H1 (cell line): Measurements from ENCODE around the gene RTKN. TPM values are rescaled to one million over a fixed set of nuclear protein-coding genes. Genes with fewer than 3 reads are reported as not detected.

Experiments used
- CTCF ChIA-PET: fragments of 300-600 bp; sonication (Branson Sonifier 250); formaldehyde crosslinking; loops from one replicate; lab custom pipeline; 2021; ENCODE audit not compliant: partially characterized antibody; lab: Charles Lee
- POLR2A ChIA-PET: fragments of 300-600 bp; sonication (Branson Sonifier 250); formaldehyde crosslinking; loops from one replicate; lab custom pipeline; 2021; ENCODE audit warnings: inconsistent platforms; ENCODE audit not compliant: partially characterized antibody; lab: Charles Lee
- DNase-seq, 2 experiments: peaks; one replicate each; pipeline versions ENCODE4 v3.0.0 to v3.0.0-alpha.2; 2010 to 2022; ENCODE audit warnings: low spot score in 2 of 2, low read depth in 1 of 2, mixed read lengths in 1 of 2
- FAIRE-seq: peaks from 2 replicates; lab custom pipeline; 2011; peaks lifted over from hg19 to GRCh38; lab: Jason Lieb, UNC
- H2AFZ ChIP-seq: 2 replicates; pipeline ENCODE4 v1.8.1; 2012; ENCODE audit warnings: low read length, inconsistent platforms
- H2AK5ac ChIP-seq: 2 replicates; pipeline ENCODE4 v1.6.1; 2013; ENCODE audit warnings: low read depth, low read length
- H2BK120ac ChIP-seq: replicated peaks from 2 replicates; pipeline ENCODE3; 2013; ENCODE audit warnings: low read depth, low read length, inconsistent platforms
- H2BK12ac ChIP-seq: 2 replicates; pipeline ENCODE4 v1.6.1; 2013; ENCODE audit warnings: low read depth, low read length
- H2BK15ac ChIP-seq: 2 replicates; pipeline ENCODE4 v1.6.1; 2013; ENCODE audit warnings: low read length
- H2BK20ac ChIP-seq: 2 replicates; pipeline ENCODE4 v1.6.1; 2013; ENCODE audit warnings: low read length
- H2BK5ac ChIP-seq: 2 replicates; pipeline ENCODE4 v1.6.1; 2013; ENCODE audit warnings: low read depth, low read length
- H3K14ac ChIP-seq: 2 replicates; pipeline ENCODE4 v1.6.1; 2013; ENCODE audit warnings: inconsistent platforms; ENCODE audit not compliant: insufficient read length
- H3K18ac ChIP-seq: 2 replicates; pipeline ENCODE4 v1.6.1; 2013; ENCODE audit warnings: low read length; ENCODE audit errors: extremely low read depth
- H3K23ac ChIP-seq: 2 replicates; pipeline ENCODE4 v1.6.1; 2013; ENCODE audit warnings: inconsistent platforms; ENCODE audit not compliant: insufficient read length
- H3K23me2 ChIP-seq: 2 replicates; pipeline ENCODE4 v1.6.1; 2013; ENCODE audit warnings: low read depth, low read length
- H3K27ac ChIP-seq: 2 replicates; pipeline ENCODE4 v1.6.1; 2011; ENCODE audit warnings: low read depth, low read length, inconsistent platforms
- H3K27me3 ChIP-seq, 4 experiments: replicated peaks in 1 of 4; 1 replicate in 1 of 4; 2 replicates in 3 of 4; pipeline versions ENCODE4 v1.6.1 to v1.8.1; 2011 to 2013; ENCODE audit warnings: low read length in 3 of 4, mild to moderate bottlenecking in 3 of 4, inconsistent platforms in 2 of 4, mixed read lengths in 2 of 4, moderate library complexity in 1 of 4; ENCODE audit not compliant: control insufficient read depth in 3 of 4, insufficient read depth in 3 of 4; ENCODE audit errors: extremely low read depth in 1 of 4
- H3K36me3 ChIP-seq, 4 experiments: 2 replicates each; pipeline versions ENCODE4 v1.6.1 to v1.8.1; 2011 to 2013; ENCODE audit warnings: mild to moderate bottlenecking in 4 of 4, low read length in 3 of 4, moderate library complexity in 2 of 4, control low read depth in 1 of 4, inconsistent platforms in 1 of 4; ENCODE audit not compliant: insufficient read depth in 4 of 4, control insufficient read depth in 2 of 4
- H3K4ac ChIP-seq: replicated peaks from 2 replicates; pipeline ENCODE3; 2013; ENCODE audit warnings: low read length, low read depth, mixed read lengths, inconsistent platforms; ENCODE audit not compliant: insufficient read length
- H3K4me1 ChIP-seq, 4 experiments: replicated peaks in 1 of 4; 1 replicate in 1 of 4; 2 replicates in 3 of 4; pipeline versions ENCODE4 v1.6.1 to v1.8.1; 2011 to 2013; ENCODE audit warnings: low read length in 3 of 4, inconsistent platforms in 2 of 4, mixed read lengths in 1 of 4; ENCODE audit not compliant: insufficient read depth in 4 of 4, control insufficient read depth in 3 of 4
- H3K4me2 ChIP-seq, 2 experiments: 2 replicates each; pipeline versions ENCODE4 v1.6.1 to v1.8.1; 2011 to 2013; ENCODE audit warnings: low read depth in 2 of 2, low read length in 2 of 2, control low read depth in 1 of 2, inconsistent platforms in 1 of 2, mild to moderate bottlenecking in 1 of 2; ENCODE audit not compliant: insufficient read depth in 1 of 2
- H3K4me3 ChIP-seq, 4 experiments: fragments of 200-600, 300-600 bp in 1 of 4; sonication (generic), shearing (Covaris generic), sonication (Bioruptor Twin) in 1 of 4; 2 replicates each; pipeline versions ENCODE4 v1.5.1 to v1.8.1; 2011 to 2016; ENCODE audit warnings: low read length in 4 of 4, low read depth in 3 of 4, control low read depth in 2 of 4, inconsistent platforms in 2 of 4, mild to moderate bottlenecking in 2 of 4, mixed read lengths in 1 of 4, moderate library complexity in 1 of 4; ENCODE audit not compliant: insufficient read depth in 2 of 4; ENCODE audit errors: extremely low read depth in 1 of 4
- H3K56ac ChIP-seq: replicated peaks from 2 replicates; pipeline ENCODE3; 2013; ENCODE audit warnings: low read depth, mild to moderate bottlenecking, mixed read lengths, low read length, inconsistent platforms; ENCODE audit not compliant: insufficient read length
- H3K79me1 ChIP-seq: 2 replicates; pipeline ENCODE4 v1.6.1; 2013; ENCODE audit warnings: low read depth, low read length, control low read depth
- H3K79me2 ChIP-seq, 2 experiments: 2 replicates each; pipeline versions ENCODE4 v1.6.1 to v1.8.1; 2012 to 2013; ENCODE audit warnings: low read length in 2 of 2, mild to moderate bottlenecking in 2 of 2, inconsistent platforms in 1 of 2; ENCODE audit not compliant: insufficient read depth in 2 of 2, control insufficient read depth in 1 of 2
- H3K9ac ChIP-seq, 4 experiments: replicated peaks in 1 of 4; 1 replicate in 1 of 4; 2 replicates in 3 of 4; pipeline versions ENCODE4 v1.6.1 to v1.8.1; 2011 to 2013; ENCODE audit warnings: low read depth in 3 of 4, low read length in 3 of 4, control low read depth in 2 of 4, mild to moderate bottlenecking in 2 of 4, moderate library complexity in 2 of 4, inconsistent platforms in 1 of 4; ENCODE audit errors: extremely low read depth in 1 of 4
- H3K9me3 ChIP-seq, 2 experiments: 2 replicates each; pipeline versions ENCODE4 v1.6.1 to v1.8.1; 2012 to 2013; ENCODE audit warnings: mild to moderate bottlenecking in 2 of 2, moderate library complexity in 2 of 2, control low read depth in 1 of 2, inconsistent platforms in 1 of 2, low read depth in 1 of 2, low read length in 1 of 2, mixed read lengths in 1 of 2; ENCODE audit not compliant: insufficient read depth in 2 of 2
- H4K20me1 ChIP-seq, 2 experiments: replicated peaks in 1 of 2; 2 replicates each; pipeline versions ENCODE3 to v1.8.1; 2011 to 2013; ENCODE audit warnings: inconsistent platforms in 2 of 2, low read length in 2 of 2, mild to moderate bottlenecking in 1 of 2; ENCODE audit not compliant: insufficient read depth in 2 of 2, control insufficient read depth in 1 of 2
- H4K5ac ChIP-seq: 2 replicates; pipeline ENCODE4 v1.6.1; 2013; ENCODE audit warnings: low read length, low read depth, mixed read lengths, inconsistent platforms; ENCODE audit not compliant: insufficient read length
- H4K8ac ChIP-seq: 2 replicates; pipeline ENCODE4 v1.8.0; 2013; ENCODE audit warnings: mild to moderate bottlenecking, moderate library complexity, low read length, inconsistent platforms; ENCODE audit not compliant: insufficient read depth; ENCODE audit errors: extremely low read depth
- H4K91ac ChIP-seq: replicated peaks from 2 replicates; pipeline ENCODE3; 2013; ENCODE audit warnings: low read length, mixed read lengths, inconsistent platforms; ENCODE audit not compliant: insufficient read length
- BCL11A ChIP-seq, 2 experiments: IDR thresholded peaks; one replicate each; pipeline ENCODE4 v1.6.1; 2011; ENCODE audit warnings: low read depth in 2 of 2, low read length in 2 of 2, mild to moderate bottlenecking in 2 of 2
- CBX8 ChIP-seq: fragments of 300-800, 300-1000 bp; sonication (generic); IDR thresholded peaks from 2 replicates; pipeline ENCODE4 v1.7.1; 2016; ENCODE audit warnings: low read depth, low read length, borderline replicate concordance
- CHD2 ChIP-seq: IDR thresholded peaks from 2 replicates; pipeline ENCODE4 v1.6.1; 2012; ENCODE audit warnings: low read length, improper control_type of control experiment
- CREB1 ChIP-seq: IDR thresholded peaks from 2 replicates; pipeline ENCODE4 v1.6.1; 2012; ENCODE audit warnings: inconsistent platforms
- JUND ChIP-seq: IDR thresholded peaks from 2 replicates; pipeline ENCODE4 v1.6.1; 2011; ENCODE audit warnings: mild to moderate bottlenecking, improper control_type of control experiment, low read length
- NANOG ChIP-seq: IDR thresholded peaks from 2 replicates; pipeline ENCODE4 v1.6.1; 2011; ENCODE audit warnings: low read length, low read depth, mild to moderate bottlenecking, inconsistent platforms; ENCODE audit not compliant: insufficient read depth, poor library complexity, severe bottlenecking
- NRF1 ChIP-seq: IDR thresholded peaks from 2 replicates; pipeline ENCODE4 v1.6.1; 2011; ENCODE audit warnings: mild to moderate bottlenecking, low read depth, low read length, improper control_type of control experiment
- RBBP5 ChIP-seq: IDR thresholded peaks from 2 replicates; pipeline ENCODE4 v1.7.1; 2012; ENCODE audit warnings: low read depth, mild to moderate bottlenecking, inconsistent platforms, low read length, moderate library complexity, borderline replicate concordance
- RXRA ChIP-seq: IDR thresholded peaks from 2 replicates; pipeline ENCODE4 v1.6.1; 2011; ENCODE audit warnings: low read depth, mild to moderate bottlenecking, low read length, moderate library complexity; ENCODE audit not compliant: insufficient read depth
- SIN3A ChIP-seq, 2 experiments: IDR thresholded peaks in 1 of 2; conservative IDR thresholded peaks in 1 of 2; 2 replicates each; pipeline ENCODE4 v1.6.1; 2011 to 2012; ENCODE audit warnings: low read length in 2 of 2, improper control_type of control experiment in 1 of 2, low read depth in 1 of 2, mild to moderate bottlenecking in 1 of 2
- SIRT6 ChIP-seq: IDR thresholded peaks from one replicate; pipeline ENCODE4 v1.7.1; 2012; ENCODE audit warnings: low read length, inconsistent platforms
- TBP ChIP-seq: IDR thresholded peaks from 2 replicates; pipeline ENCODE4 v1.6.1; 2011; ENCODE audit warnings: low read depth, low read length, improper control_type of control experiment
- USF2 ChIP-seq: IDR thresholded peaks from 2 replicates; pipeline ENCODE4 v1.6.1; 2011; ENCODE audit warnings: low read length, improper control_type of control experiment
- YY1 ChIP-seq: IDR thresholded peaks from 2 replicates; pipeline ENCODE4 v1.6.1; 2011; ENCODE audit warnings: low read depth, mild to moderate bottlenecking, low read length
- WGBS, 2 experiments: shearing (Covaris generic) in 1 of 2; methylation state at CpG; one replicate each; pipeline versions ENCODE4 v1.1.6 to v1.1.7; 2013 to 2015; ENCODE audit warnings: low lambda C conversion rate in 2 of 2, mixed read lengths in 2 of 2, inconsistent platforms in 1 of 2, low coverage in 1 of 2, missing lambda C conversion rate in 1 of 2; ENCODE audit not compliant: insufficient replicate concordance in 2 of 2, insufficient coverage in 1 of 2, insufficient read length in 1 of 2; ENCODE audit errors: extremely low coverage in 1 of 2, missing lambda C conversion rate in 1 of 2; 5-methylcytosine and 5-hydroxymethylcytosine counted together
- polyA plus RNA-seq, 7 experiments: library from polyadenylated mRNA; depleted of rRNA in 3 of 7; stranded (reverse) in 5 of 7; unstranded in 2 of 7; fragments of >200 nt in 5 of 7; fragments of 200-250 nt in 2 of 7; gene quantifications; 1 replicate in 5 of 7; 2 replicates in 1 of 7; 4 replicates in 1 of 7; pipeline versions ENCODE4 v1.2.1 to v1.2.3, GENCODE V29; 2011 to 2013; ENCODE audit warnings: missing spikeins in 2 of 7, mixed read lengths in 2 of 7
- total RNA-seq: library from RNA; stranded (reverse); fragmentation: NEBNext Ultra II Directional; extraction: Animal tissue kit (Norgen Biotek cat#: 25700); gene quantifications from 2 replicates; pipeline ENCODE4 v1.2.1, GENCODE V29; 2021

RTKN gene
- total and polyA plus RNA-seq, 2 of the 8 experiments (the other 6 are each of a cell fraction or from before 2014, with no cell fraction given) = 40.2 to 54.1 TPM

DNA sequence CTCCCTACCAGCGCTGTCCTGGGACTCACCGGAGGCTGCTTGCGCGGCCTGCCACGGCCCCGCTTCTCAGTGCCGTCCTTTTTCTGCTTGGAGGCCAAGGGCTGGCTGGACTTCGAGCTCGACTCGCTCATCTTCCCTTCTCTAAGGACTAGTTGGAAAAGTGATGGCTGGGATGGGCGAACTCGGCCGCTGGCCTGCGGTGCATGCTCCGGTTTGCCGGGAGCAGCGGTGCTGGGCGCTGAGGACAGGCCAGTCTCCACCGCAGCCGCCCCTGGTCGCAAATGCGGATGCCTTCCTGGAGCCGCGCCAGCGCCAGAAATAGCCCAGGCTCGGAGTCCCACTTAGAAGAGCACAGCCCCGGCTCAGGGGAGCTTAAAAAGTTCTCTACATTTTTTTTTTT is 23.4 kb downstream of the RTKN start:
- POLR2A ChIA-PET = interaction anchor here (1.0 kb wide), 2 partner anchors 21 to 30 kb away, joined by 3 read pairs; no protein-coding TSS in a partner anchor
- H4K8ac ChIP-seq = no peak overlapping the region
- TF ChIP-seq CREB1 (no peak), SIN3A (conservative IDR thresholded peaks at IDR 0.05 in 1 of 2, IDR thresholded peaks at IDR 0.05 in 1 of 2; ENCODE audit: low read depth in 1 of 2, low read length in 2 of 2) (no peak), BCL11A (IDR thresholded peaks at IDR 0.05; ENCODE audit: low read depth in 2 of 2, low read length in 2 of 2) (no peak), YY1 (no peak), TBP (no peak), USF2 (no peak), SIRT6 (no peak), NANOG (no peak), CHD2 (no peak), JUND (no peak), RBBP5 (no peak), RXRA (no peak), NRF1 (no peak), CBX8 (no peak)

More for the DNA sequence above, 23.4 kb downstream of the RTKN start:
- DNase-seq = no peak
- no peak overlapping the region for H2BK5ac ChIP-seq
- H2BK20ac ChIP-seq = no peak overlapping the region
- H3K9me3 ChIP-seq = no peaks in the 10 kb centered on the region
- no peaks in the 10 kb centered on the region for H3K79me1 ChIP-seq
- H4K20me1 ChIP-seq = no peaks in the 10 kb centered on the region
- H3K36me3 ChIP-seq = no peaks in the 10 kb centered on the region
- H4K5ac ChIP-seq = no peak overlapping the region
- H4K91ac ChIP-seq = no peak overlapping the region
- H3K56ac ChIP-seq = no peak overlapping the region
- no peak overlapping the region for H3K4ac ChIP-seq
- no peak overlapping the region for H2AFZ ChIP-seq
- H3K14ac ChIP-seq = no peak overlapping the region
- no peak overlapping the region for H3K23ac ChIP-seq
- H3K18ac ChIP-seq = no peak overlapping the region
- peaks cover 0 to 16% (median 3%) of the 10 kb centered on the region in 4 experiments; a peak in 4 of 7 replicates for H3K4me1 ChIP-seq
- H3K79me2 ChIP-seq = no peaks in the 10 kb centered on the region
- 92% methylated on average over 19 of the region's 27 CpGs; no CpG with 5 or more reads in 1 of the 2 experiments for WGBS, 2 experiments
- H3K4me3 ChIP-seq = no peak overlapping the region
- H3K27me3 ChIP-seq = 0 out of 7 replicates have a peak, but pooled peaks cover 0 to 2% (median 0%) of the 10 kb centered on the region in 4 experiments
- no peak for FAIRE-seq
- no peak overlapping the region for H2BK12ac ChIP-seq
- no peak overlapping the region for H3K4me2 ChIP-seq
- H2BK120ac ChIP-seq = no peak overlapping the region
- H2BK15ac ChIP-seq = no peak overlapping the region
- CTCF ChIA-PET = interaction anchor here (0.8 to 1.2 kb wide), 4 partner anchors 17 to 47 kb away, joined by 3 to 4 read pairs (median 3); partner anchors contain the start of genes INO80B and MOGS
- no peak overlapping the region for H2AK5ac ChIP-seq
- H3K9ac ChIP-seq = no peak overlapping the region
- H3K27ac ChIP-seq = no peak overlapping the region
- peaks cover 10% of the 10 kb centered on the region for H3K23me2 ChIP-seq
